ENCODE data around the gene PITRM1.
"Not testable (repeated sequence)": the region's sequence is repeated elsewhere in the genome, so short reads cannot be mapped to it uniquely, and the experiment has no call there.

The PITRM1 gene

GRCh38 chr10:3119796-3120459, 52.7 kb downstream of the PITRM1 start:
- no peak for DNase-seq

GRCh38 chr10:3118641-3119091, 53.9 kb downstream of the PITRM1 start:
- no peak for DNase-seq

- DNase-seq = no peak
These were observed 55.1 kb downstream of the PITRM1 start for GRCh38 chr10:3117486-3117885.

GRCh38 chr10:3116508-3117100, 56.0 kb downstream of the PITRM1 start:
- no peak for DNase-seq

- DNase-seq = no peak
These were observed 56.9 kb downstream of the PITRM1 start for GRCh38 chr10:3115685-3116084.

GRCh38 chr10:3113343-3113720, 59.2 kb downstream of the PITRM1 start:
- no peak for DNase-seq

GRCh38 chr10:3111621-3112163, 60.9 kb downstream of the PITRM1 start:
- DNase-seq = no peak

GRCh38 chr10:3110782-3111620, 61.6 kb downstream of the PITRM1 start:
- no peak for DNase-seq

- DNase-seq = no peak
These were observed 62.9 kb downstream of the PITRM1 start for GRCh38 chr10:3109633-3110032.

- DNase-seq = no peak
These were observed 63.4 kb downstream of the PITRM1 start for GRCh38 chr10:3109196-3109595.

GRCh38 chr10:3108575-3109105, 63.9 kb downstream of the PITRM1 start:
- DNase-seq = no peak

GRCh38 chr10:3108033-3108432, 64.5 kb downstream of the PITRM1 start:
- DNase-seq = no peak

- DNase-seq = peak; percentile 75
These were observed 65.1 kb downstream of the PITRM1 start for GRCh38 chr10:3107426-3107961.

GRCh38 chr10:3106928-3107425, 65.6 kb downstream of the PITRM1 start:
- DNase-seq = no peak

- not testable (repeated sequence) for DNase-seq
These were observed 66.3 kb downstream of the PITRM1 start for GRCh38 chr10:3106328-3106727.

- no peak for DNase-seq
These were observed 66.7 kb downstream of the PITRM1 start for GRCh38 chr10:3105905-3106304.

GRCh38 chr10:3105166-3105565, 67.4 kb downstream of the PITRM1 start:
- no peak for DNase-seq

GRCh38 chr10:3104251-3104918, 68.2 kb downstream of the PITRM1 start:
- no peak for DNase-seq

- DNase-seq = no peak
These were observed 68.9 kb downstream of the PITRM1 start for GRCh38 chr10:3103646-3104045.

GRCh38 chr10:3102720-3103427, 69.7 kb downstream of the PITRM1 start:
- no peak for DNase-seq

- no peak for DNase-seq
These were observed 71.5 kb downstream of the PITRM1 start for GRCh38 chr10:3100856-3101640.

Data from T1000 (cell line).